ENCODE data around the gene PIK3C2G.

PIK3C2G gene

GRCh38 chr12:18446061-18446644 is 184.8 kb downstream of the PIK3C2G start:
- TF ChIP-seq TOX (CRISPR knock-in tag; IDR thresholded peaks at IDR 0.05; ENCODE audit: borderline replicate concordance): no peak
- no peak for TF ChIP-seq PPARA (CRISPR knock-in tag; IDR thresholded peaks at IDR 0.05; ENCODE audit: borderline replicate concordance)
- no peak for ATAC-seq

- no peak for TF ChIP-seq OSR1 (CRISPR knock-in tag; IDR thresholded peaks at IDR 0.05)
- no peak for TF ChIP-seq ZFP3 (CRISPR knock-in tag; IDR thresholded peaks at IDR 0.05)
- TF ChIP-seq ZFP30 (CRISPR knock-in tag; IDR thresholded peaks at IDR 0.05): no peak
- TF ChIP-seq ISL1 (CRISPR knock-in tag; IDR thresholded peaks at IDR 0.05): no peak
- no peak for TF ChIP-seq PATZ1 (CRISPR knock-in tag; IDR thresholded peaks at IDR 0.05; ENCODE audit: borderline replicate concordance)
- TF ChIP-seq RARB (CRISPR knock-in tag; IDR thresholded peaks at IDR 0.05): no peak
- no peak for TF ChIP-seq ZC3H10 (CRISPR knock-in tag; IDR thresholded peaks at IDR 0.05)
- TF ChIP-seq CSDC2 (CRISPR knock-in tag; IDR thresholded peaks at IDR 0.05): no peak
- TF ChIP-seq TCF4 (CRISPR knock-in tag; IDR thresholded peaks at IDR 0.05; ENCODE audit: borderline replicate concordance): no peak
- no peak for TF ChIP-seq ARNTL (CRISPR knock-in tag; IDR thresholded peaks at IDR 0.05; ENCODE audit: borderline replicate concordance, low read depth)
- no peak for TF ChIP-seq BACH2 (CRISPR knock-in tag; IDR thresholded peaks at IDR 0.05; ENCODE audit: borderline replicate concordance)
- TF ChIP-seq ZNF70 (CRISPR knock-in tag; IDR thresholded peaks at IDR 0.05): no peak
- TF ChIP-seq GLIS3 (CRISPR knock-in tag; IDR thresholded peaks at IDR 0.05): no peak
- TF ChIP-seq TSHZ2 (CRISPR knock-in tag; IDR thresholded peaks at IDR 0.05): no peak
- TF ChIP-seq PPARA (CRISPR knock-in tag; IDR thresholded peaks at IDR 0.05; ENCODE audit: borderline replicate concordance): no peak
- TF ChIP-seq ZNF8 (CRISPR knock-in tag; IDR thresholded peaks at IDR 0.05): no peak
- ATAC-seq: no peak
Measured at GRCh38 chr12:18454330-18454729, 193.0 kb downstream of the PIK3C2G start.

GRCh38 chr12:18456344-18456743 is 195.0 kb downstream of the PIK3C2G start:
- TF ChIP-seq BACH2 (CRISPR knock-in tag; IDR thresholded peaks at IDR 0.05; ENCODE audit: borderline replicate concordance) (no peak), ZFP3 (CRISPR knock-in tag; IDR thresholded peaks at IDR 0.05) (no peak), PATZ1 (CRISPR knock-in tag; IDR thresholded peaks at IDR 0.05; ENCODE audit: borderline replicate concordance) (no peak), ESRRG (CRISPR knock-in tag; IDR thresholded peaks at IDR 0.05) (no peak), TCF4 (CRISPR knock-in tag; IDR thresholded peaks at IDR 0.05; ENCODE audit: borderline replicate concordance) (no peak), ZC3H10 (CRISPR knock-in tag; IDR thresholded peaks at IDR 0.05) (no peak)
- ATAC-seq: no peak

- TF ChIP-seq ZC3H10 (CRISPR knock-in tag; IDR thresholded peaks at IDR 0.05) (no peak), ZNF565 (CRISPR knock-in tag; conservative IDR thresholded peaks at IDR 0.05; ENCODE audit: low read depth) (no peak), PATZ1 (CRISPR knock-in tag; IDR thresholded peaks at IDR 0.05; ENCODE audit: borderline replicate concordance) (no peak), ZNF8 (CRISPR knock-in tag; IDR thresholded peaks at IDR 0.05) (no peak), PPARA (CRISPR knock-in tag; IDR thresholded peaks at IDR 0.05; ENCODE audit: borderline replicate concordance) (no peak), POU6F1 (CRISPR knock-in tag; IDR thresholded peaks at IDR 0.05; ENCODE audit: borderline replicate concordance, low read depth) (no peak), ZNF70 (CRISPR knock-in tag; IDR thresholded peaks at IDR 0.05) (no peak), ARNTL (CRISPR knock-in tag; IDR thresholded peaks at IDR 0.05; ENCODE audit: borderline replicate concordance, low read depth) (no peak), CSRNP3 (CRISPR knock-in tag; IDR thresholded peaks at IDR 0.05) (no peak), RARB (CRISPR knock-in tag; IDR thresholded peaks at IDR 0.05) (no peak), SNAI2 (CRISPR knock-in tag; IDR thresholded peaks at IDR 0.05) (no peak), OSR1 (CRISPR knock-in tag; IDR thresholded peaks at IDR 0.05) (no peak), GLIS3 (CRISPR knock-in tag; IDR thresholded peaks at IDR 0.05) (no peak), ZFP3 (CRISPR knock-in tag; IDR thresholded peaks at IDR 0.05) (no peak), ZFP30 (CRISPR knock-in tag; IDR thresholded peaks at IDR 0.05) (no peak), BACH2 (CRISPR knock-in tag; IDR thresholded peaks at IDR 0.05; ENCODE audit: borderline replicate concordance) (no peak), TOX (CRISPR knock-in tag; IDR thresholded peaks at IDR 0.05; ENCODE audit: borderline replicate concordance) (no peak), TCF4 (CRISPR knock-in tag; IDR thresholded peaks at IDR 0.05; ENCODE audit: borderline replicate concordance) (no peak)
- ATAC-seq: no peak
Measured at GRCh38 chr12:18457362-18457761, 196.0 kb downstream of the PIK3C2G start.

Data from SK-N-SH treated with all-trans-retinoic acid at 6 μM for 48 hours (cell line).